Ovary (tissue), 9 donors: ENCODE measurements around the gene RACK1. TPM values are rescaled to one million over a fixed set of nuclear protein-coding genes. Genes with fewer than 3 reads are reported as not detected.

Source experiments
- DNase-seq, 5 donors: peaks; one replicate each; pipeline ENCODE4 v3.0.0-alpha.2; 2019 to 2020
- H3K27ac ChIP-seq, 2 donors: fragments of 200-600 bp; one replicate each; pipeline versions ENCODE4 v1.5.1 to v1.8.0; 2019 to 2022
- H3K27me3 ChIP-seq: fragments of 200-600 bp; one replicate; pipeline ENCODE4 v1.8.0; 2022
- H3K36me3 ChIP-seq: fragments of 200-600 bp; sonication (generic); one replicate; pipeline ENCODE4 v1.5.1; 2019
- H3K4me1 ChIP-seq: one replicate; pipeline ENCODE4 v1.8.1; 2013; ENCODE audit warnings: mild to moderate bottlenecking, moderate library complexity; ENCODE audit not compliant: insufficient read depth
- H3K4me3 ChIP-seq: fragments of 200-600 bp; sonication (generic); one replicate; pipeline ENCODE4 v1.5.1; 2017
- H3K9me3 ChIP-seq, 2 donors: fragments of 200-600 bp in 1 of 2; sonication (generic) in 1 of 2; one replicate each; pipeline versions ENCODE4 v1.5.1 to v1.8.1; 2013 to 2019; ENCODE audit warnings: mild to moderate bottlenecking in 1 of 2, moderate library complexity in 1 of 2
- EP300 ChIP-seq: sonication (generic); formaldehyde crosslinking; IDR thresholded peaks from one replicate; pipeline ENCODE4 v1.6.1; 2017; ENCODE audit warnings: antibody characterized with exemption
- POLR2A ChIP-seq: fragments of 450-650 bp; IDR thresholded peaks from one replicate; pipeline ENCODE4 v1.6.1; 2017; ENCODE audit warnings: antibody characterized with exemption, mild to moderate bottlenecking, moderate library complexity
- WGBS, 3 donors: extraction: QIAGEN DNeasy Blood & Tissue Kit in 1 of 3; methylation state at CpG; one replicate each; pipeline versions ENCODE4 v1.1.5 to v1.1.7; 2013 to 2017; 5-methylcytosine and 5-hydroxymethylcytosine counted together
- intact Hi-C, 4 donors: fragments of 100-400 bp; cut with DNase I; formaldehyde crosslinking; loops; one replicate each; pipeline versions ENCODE4 v1.11.0 to v1.15.1; 2022 to 2023
- polyA plus RNA-seq, 2 donors: library from polyadenylated mRNA; stranded (reverse); fragments of 200-250 nt in 1 of 2; fragments of 350-450 nt in 1 of 2; fragmentation: Illumina TruSeq in 1 of 2; extraction: RNeasy Lipid Tissue Mini Kit (QIAGEN cat#74804) in 1 of 2; gene quantifications; one replicate each; pipeline ENCODE4 v1.2.3, GENCODE V29; 2013 to 2014
- total RNA-seq, 7 donors: library from RNA; depleted of rRNA in 2 of 7; stranded (reverse); fragments of >200 nt in 2 of 7; fragmentation: NEBNext Ultra II Directional in 3 of 7; extraction: Animal tissue kit (Norgen Biotek cat#: 25700) in 3 of 7; gene quantifications; one replicate each; pipeline versions ENCODE4 v1.1.0 to v1.2.4, GENCODE V29; 2016 to 2023
- TF ChIP-seq, protein P1 (sequence below), 3 donors: fragments of 450-650 bp in 2 of 3; fragments of 200-600 bp in 1 of 3; IDR thresholded peaks; one replicate each; pipeline versions ENCODE4 v1.5.1 to v1.8.0; 2016 to 2022; ENCODE audit warnings: antibody characterized with exemption in 3 of 3, mild to moderate bottlenecking in 1 of 3
- donor health status: DM: no; HTN: no; CAD: no; lungs with moderate emphysema.
- donor health status: DM: no; HTN: no; CAD: no.
- donor health status: Bipolar disorder and iron deficiency.
- donor health status: DM: yes; HTN: yes; CAD: no.
- donor health status: DM: no; HTN: no; CAD: no.
- donor health status: DM: yes; HTN: yes; CAD: no.

The RACK1 gene
- total and polyA plus RNA-seq, 9 donors: 2,570 to 4,895 (median 3,203) TPM

DNA sequence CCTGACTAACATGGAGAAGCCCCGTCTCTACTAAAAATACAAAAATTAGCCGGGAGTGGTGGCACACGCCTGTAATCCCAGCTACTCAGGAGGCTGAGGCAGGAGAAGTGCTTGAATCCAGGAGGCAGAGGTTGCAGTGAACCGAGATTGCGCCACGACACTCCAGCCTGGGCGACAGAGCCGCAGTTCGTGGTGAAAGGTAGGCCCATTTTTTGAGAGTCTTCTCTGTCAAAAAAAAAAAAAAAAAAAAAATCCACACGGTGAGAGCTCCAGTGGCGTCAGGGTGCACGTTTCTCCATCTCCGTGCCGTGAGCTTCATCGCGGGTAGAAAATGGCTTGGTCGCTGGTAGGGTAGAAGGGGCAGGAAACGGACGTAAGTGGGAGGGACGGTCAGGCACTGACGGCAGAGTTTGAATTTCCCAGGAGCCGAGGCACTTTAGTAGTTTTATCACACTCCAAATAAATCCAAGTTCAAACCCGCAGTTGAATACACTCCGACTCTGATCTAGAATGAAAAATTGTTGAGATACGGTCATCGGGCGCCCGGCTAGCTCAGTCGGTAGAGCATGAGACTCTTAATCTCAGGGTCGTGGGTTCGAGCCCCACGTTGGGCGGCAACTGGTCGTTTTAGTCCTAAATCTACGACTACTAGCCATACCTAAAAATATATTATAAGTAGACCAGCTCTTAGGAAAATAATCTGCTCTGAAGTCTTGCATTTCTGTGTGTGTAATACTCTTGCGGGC, 36.3 kb downstream of the RACK1 start:
- Histone ChIP-seq H3K4me1 (peaks cover 12% of the 10 kb centered on the region), H3K9me3 (no peaks in the 10 kb centered on the region), H3K36me3 (no peaks in the 10 kb centered on the region), H3K27me3 (no peaks in the 10 kb centered on the region), H3K27ac (peak overlapping the region; percentile 40 to 79), H3K4me3 (peak overlapping the region; percentile 52)
- peak; percentile 71 to 87 (median 82) for DNase-seq
- TF ChIP-seq, protein P1, sequence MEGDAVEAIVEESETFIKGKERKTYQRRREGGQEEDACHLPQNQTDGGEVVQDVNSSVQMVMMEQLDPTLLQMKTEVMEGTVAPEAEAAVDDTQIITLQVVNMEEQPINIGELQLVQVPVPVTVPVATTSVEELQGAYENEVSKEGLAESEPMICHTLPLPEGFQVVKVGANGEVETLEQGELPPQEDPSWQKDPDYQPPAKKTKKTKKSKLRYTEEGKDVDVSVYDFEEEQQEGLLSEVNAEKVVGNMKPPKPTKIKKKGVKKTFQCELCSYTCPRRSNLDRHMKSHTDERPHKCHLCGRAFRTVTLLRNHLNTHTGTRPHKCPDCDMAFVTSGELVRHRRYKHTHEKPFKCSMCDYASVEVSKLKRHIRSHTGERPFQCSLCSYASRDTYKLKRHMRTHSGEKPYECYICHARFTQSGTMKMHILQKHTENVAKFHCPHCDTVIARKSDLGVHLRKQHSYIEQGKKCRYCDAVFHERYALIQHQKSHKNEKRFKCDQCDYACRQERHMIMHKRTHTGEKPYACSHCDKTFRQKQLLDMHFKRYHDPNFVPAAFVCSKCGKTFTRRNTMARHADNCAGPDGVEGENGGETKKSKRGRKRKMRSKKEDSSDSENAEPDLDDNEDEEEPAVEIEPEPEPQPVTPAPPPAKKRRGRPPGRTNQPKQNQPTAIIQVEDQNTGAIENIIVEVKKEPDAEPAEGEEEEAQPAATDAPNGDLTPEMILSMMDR (IDR thresholded peaks at IDR 0.05): no peak
- TF ChIP-seq EP300: no peak
- no peak for TF ChIP-seq POLR2A
- intact Hi-C loops: loop anchor here in 1 of 4 donors (10.0 kb wide), 1 partner anchor 383 kb away; no protein-coding TSS in a partner anchor
- WGBS, 3 donors: 1% methylated on average over 36 of the region's 36 CpGs

GRCh38 chr5:181205761-181206649, 37.7 kb downstream of the RACK1 start:
- TF ChIP-seq, protein P1 (IDR thresholded peaks at IDR 0.05): no peak
- TF ChIP-seq POLR2A: no peak
- 5 to 7% (median 6%) methylated on average over 37 of the region's 37 CpGs for WGBS, 3 donors
- intact Hi-C loops: loop anchor here in 1 of 4 donors (10.0 kb wide), 1 partner anchor 381 kb away; no protein-coding TSS in a partner anchor
- H3K4me1 ChIP-seq: peaks cover 12% of the 10 kb centered on the region
- peak overlapping the region; percentile 40 to 79 for H3K27ac ChIP-seq
- peak; percentile 33 to 61 (median 51) for DNase-seq
- no peaks in the 10 kb centered on the region for H3K9me3 ChIP-seq
- no peaks in the 10 kb centered on the region for H3K36me3 ChIP-seq
- H3K4me3 ChIP-seq: peak overlapping the region; percentile 52
- no peaks in the 10 kb centered on the region for H3K27me3 ChIP-seq

- Histone ChIP-seq H3K27ac (peak within 1 kb of the TSS; percentile 23 to 79), H3K36me3 (no peaks in the 10 kb centered on the region), H3K27me3 (no peaks in the 10 kb centered on the region), H3K4me1 (peaks cover 12% of the 10 kb centered on the region), H3K4me3 (peak within 1 kb of the TSS; percentile 52), H3K9me3 (no peaks in the 10 kb centered on the region)
- intact Hi-C loops: loop anchor here in 1 of 4 donors (10.0 kb wide), 1 partner anchor 380 kb away; no protein-coding TSS in a partner anchor
- no peak for TF ChIP-seq POLR2A
- TF ChIP-seq, protein P1 (IDR thresholded peaks at IDR 0.05): no peak
- no peak for TF ChIP-seq EP300
- WGBS, 3 donors: 1 to 2% (median 1%) methylated on average over 59 to 94 of the region's 94 CpGs
- peak in 4 of 5 donors; percentile 41 to 60 (median 54) for DNase-seq
Observed at GRCh38 chr5:181204826-181205760, 38.6 kb downstream of the RACK1 start, which contains the start of gene TRIM7. TSS of gene TRIM7 (minus strand) at chr5:181205196. CDS start at chr5:181205110, 86 bp downstream.
